ENCODE data around the gene PIK3R5.
"Not testable (repeated sequence)": the region's sequence is repeated elsewhere in the genome, so short reads cannot be mapped to it uniquely, and the experiment has no call there.

- TF ChIP-seq POLR2AphosphoS5 (IDR thresholded peaks at IDR 0.05); REST (IDR thresholded peaks at IDR 0.05; ENCODE audit: borderline replicate concordance); CTCF (IDR thresholded peaks at IDR 0.05; ENCODE audit: poor library complexity, severe bottlenecking); EP300 (conservative IDR thresholded peaks at IDR 0.05; ENCODE audit: poor library complexity, severe bottlenecking); RAD21 (conservative IDR thresholded peaks at IDR 0.05); TAF1 (IDR thresholded peaks at IDR 0.05; ENCODE audit: low read depth): not testable (repeated sequence)
Observed at GRCh38 chr17:8988263-8988935, 22.9 kb upstream of the PIK3R5 start.

Measured in neural cell (in vitro differentiated cells).